Stimulated activated CD8-positive, alpha-beta memory T cell treated with anti-CD3 and anti-CD28 coated beads, Interleukin-12 subunit alpha, Interleukin-12 subunit beta, amount 100 ng/mL, for 1 hour (primary cell): ENCODE measurements around the gene PNLIP.

ENCODE experiments used
- DNase-seq: peaks from one replicate; pipeline ENCODE4 v3.0.0-alpha.2; 2020; ENCODE audit warnings: low read depth

PNLIP gene

DNA sequence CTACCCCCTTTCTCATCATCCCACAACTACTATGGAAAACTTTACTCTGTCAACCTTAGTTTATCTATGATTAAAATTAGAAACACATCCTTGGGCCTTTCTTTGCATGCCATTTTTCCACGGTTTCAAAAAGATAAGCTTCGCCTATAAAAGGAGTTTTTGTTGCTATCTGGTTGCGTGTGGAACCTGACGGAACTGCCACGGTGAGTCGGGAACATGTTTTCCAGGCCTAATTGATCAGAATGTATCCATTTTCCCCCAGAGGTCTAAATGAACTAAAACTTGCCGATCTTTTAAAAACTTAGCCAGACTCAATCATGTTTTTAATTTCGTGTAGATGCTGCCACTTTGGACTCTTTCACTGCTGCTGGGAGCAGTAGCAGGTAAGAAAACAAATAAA is at the start of gene PNLIP:
TSS of gene PNLIP (plus strand) at position 176 of the 400 bp plus-strand sequence. CDS start at position 338, 162 bp downstream.
- no peak for DNase-seq

DNA sequence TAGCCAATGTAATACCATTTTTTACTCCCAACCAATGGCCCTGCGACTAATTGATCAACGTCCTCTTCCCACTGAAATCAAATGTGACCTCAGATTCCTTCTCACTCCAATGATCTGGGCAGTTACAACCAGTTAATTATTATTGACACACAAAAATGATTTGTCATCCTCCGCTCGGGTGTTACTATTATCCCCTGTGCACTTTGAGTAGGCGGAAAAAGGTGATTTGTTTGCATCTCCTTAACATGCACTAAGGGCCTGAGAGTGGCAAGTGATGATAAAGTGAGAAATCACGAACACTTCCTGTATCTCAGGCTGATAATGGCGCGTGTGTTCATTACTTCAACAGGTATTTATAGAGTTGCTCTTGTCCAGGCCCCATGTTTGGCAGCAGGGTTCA is 40.9 kb upstream of the PNLIP start:
- DNase-seq = no peak

DNA sequence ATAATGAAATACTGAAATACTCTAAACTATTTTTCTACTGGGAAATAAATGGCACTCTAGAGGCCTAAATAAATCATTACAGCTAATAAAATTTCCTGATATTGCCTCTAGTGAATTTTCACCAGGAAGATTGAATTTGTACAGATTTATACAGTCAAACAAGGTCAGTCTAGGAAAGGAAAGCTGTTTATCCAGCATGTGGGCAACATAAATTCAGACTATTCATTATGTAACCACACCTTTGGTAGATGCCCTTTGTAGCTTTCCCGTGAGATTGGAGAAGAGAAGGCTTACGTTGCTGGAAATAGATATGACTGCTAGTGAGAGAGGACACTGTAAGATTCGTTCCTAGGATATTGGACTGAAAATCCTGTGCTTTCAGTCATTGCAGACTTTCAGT is 35.2 kb upstream of the PNLIP start:
- no peak for DNase-seq

DNA sequence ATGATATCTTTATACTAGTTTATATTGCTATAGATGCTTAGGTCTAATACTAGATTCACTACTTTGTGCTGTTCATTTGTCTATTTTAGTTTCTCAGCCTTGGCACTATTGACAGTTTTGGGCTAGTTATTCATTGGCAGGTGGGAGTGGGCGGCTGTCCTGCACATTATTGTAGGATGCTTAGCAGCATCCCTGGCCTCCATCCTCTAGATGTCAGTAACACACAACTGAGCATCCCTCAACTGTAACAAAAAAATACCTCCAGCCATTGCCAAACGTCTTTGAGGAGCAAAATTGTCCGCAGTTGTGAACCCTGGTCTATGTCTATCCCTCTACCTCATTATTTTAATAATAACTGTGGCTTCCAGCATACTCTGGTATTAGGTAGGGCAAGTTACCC is 34.4 kb upstream of the PNLIP start:
- no peak for DNase-seq

DNA sequence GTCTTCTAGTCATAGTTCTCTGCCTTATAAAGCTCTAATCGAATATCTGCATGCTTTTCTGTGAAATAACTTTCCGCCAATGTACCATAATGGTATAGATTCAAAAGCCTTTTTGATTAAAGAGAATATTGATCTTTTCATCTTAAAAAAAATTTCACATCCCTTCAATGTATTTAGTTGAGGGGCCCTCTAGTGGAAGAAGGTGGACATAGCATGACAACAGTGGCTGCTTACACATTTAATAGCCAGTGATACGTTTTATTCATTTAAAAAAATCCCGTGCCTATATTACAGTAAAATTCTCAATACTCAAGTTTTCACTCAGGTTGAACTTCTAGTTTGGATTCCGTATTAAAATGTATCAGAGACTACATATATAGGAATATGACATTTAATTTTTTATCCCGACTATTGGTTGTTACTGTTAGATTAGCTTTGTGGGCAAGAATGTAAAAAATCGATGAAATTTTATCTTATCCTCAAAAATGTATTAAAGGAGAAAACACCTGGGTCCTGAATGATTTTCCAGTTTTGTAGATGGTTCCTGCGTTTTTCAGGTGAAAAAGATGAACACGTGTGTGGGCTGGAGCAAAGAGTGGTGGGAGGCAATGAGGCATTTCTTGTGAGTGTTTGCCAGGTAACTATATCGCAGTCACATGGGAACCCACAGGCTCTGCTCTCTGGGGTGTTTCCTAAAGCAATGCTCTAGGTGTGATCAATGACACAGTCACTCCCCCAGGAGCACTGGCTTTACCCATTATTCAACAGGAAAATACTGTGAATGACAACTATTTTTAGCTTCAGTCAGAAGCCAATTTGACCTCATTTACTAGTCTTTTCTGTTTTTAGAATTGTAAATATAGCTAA is 24.1 kb upstream of the PNLIP start:
- DNase-seq = no peak

DNA sequence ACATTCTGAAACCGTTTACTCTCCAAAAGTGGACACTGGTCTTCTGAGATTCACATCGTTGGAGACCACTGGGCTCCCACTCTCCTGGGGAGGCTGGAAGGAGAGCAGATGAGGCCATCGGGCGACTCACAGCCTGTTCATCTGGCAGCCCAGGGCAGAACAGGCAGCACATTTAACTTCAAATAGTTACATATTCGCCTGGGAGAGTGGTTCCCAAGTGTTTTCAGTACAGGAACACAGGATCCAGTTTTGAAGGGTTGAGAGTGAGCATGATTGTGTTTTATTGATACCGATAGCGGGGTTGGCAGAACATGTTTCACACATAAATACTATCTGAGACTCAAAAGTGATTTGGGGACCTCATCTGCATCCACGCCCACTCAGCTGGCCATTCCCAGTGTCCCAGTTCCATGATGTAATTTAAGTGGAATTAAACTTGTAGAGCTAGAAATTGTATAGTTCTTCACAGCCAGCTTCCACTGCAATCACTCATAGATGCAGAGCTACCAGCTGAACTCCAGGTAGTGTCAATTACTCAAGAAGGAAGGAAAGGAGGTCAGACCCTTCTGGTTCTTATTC is 22.8 kb upstream of the PNLIP start:
- no peak for DNase-seq

DNA sequence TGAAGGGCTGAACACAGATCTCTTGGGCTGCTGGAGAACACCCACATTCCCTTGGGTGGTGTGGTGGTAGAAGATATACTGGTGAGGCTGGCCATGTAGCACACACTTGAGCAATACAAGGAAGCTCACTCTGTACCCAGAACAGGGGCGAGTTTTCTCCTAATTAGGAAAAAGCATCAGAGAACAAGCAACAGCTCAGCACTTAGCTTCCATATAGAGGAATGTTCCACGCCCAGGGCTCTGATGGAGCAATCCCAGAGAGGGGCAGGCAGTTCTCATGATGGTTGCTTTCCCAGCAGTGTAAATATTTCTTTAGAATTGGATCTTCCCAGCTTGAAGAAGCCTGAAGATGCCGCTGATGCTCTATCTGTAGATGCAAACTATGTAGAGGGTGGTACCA is 21.0 kb upstream of the PNLIP start:
- no peak for DNase-seq

DNA sequence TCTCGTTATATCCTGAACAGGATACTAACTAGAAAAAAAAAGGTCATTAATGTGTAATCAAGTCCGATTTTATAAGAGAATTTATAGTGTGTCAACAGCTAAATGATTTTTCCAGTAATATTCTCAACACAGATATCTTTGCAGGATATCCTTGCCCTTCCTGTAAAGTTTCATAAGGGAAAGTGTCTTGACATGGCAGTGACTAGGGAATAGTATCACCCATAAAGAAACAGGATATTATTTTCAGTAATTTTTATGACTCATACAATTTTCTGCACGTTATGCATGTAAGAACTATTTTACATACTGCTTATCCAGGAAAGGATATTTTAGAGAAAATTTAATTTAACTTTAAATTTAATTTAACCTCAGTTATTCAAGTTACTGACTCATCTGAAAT is 19.5 kb upstream of the PNLIP start:
- DNase-seq = no peak

DNA sequence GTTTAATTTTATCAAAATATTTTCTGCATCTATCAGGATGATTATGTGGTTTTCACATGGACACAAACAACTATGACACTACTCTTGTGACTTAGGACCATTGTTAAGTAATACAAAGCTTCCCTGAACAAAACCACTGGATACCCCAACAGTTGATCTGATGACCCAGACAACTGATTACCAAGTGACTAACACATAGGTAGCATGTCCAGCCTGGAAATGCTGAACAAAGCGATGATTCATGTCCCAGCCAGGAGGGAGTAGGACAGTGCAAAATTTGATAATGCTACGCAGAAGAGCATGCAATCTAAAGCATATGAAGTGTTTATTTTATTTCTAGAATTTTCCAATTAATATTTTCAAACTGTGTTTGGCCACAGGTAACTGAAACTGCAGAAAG is 8.9 kb upstream of the PNLIP start:
- no peak for DNase-seq

DNA sequence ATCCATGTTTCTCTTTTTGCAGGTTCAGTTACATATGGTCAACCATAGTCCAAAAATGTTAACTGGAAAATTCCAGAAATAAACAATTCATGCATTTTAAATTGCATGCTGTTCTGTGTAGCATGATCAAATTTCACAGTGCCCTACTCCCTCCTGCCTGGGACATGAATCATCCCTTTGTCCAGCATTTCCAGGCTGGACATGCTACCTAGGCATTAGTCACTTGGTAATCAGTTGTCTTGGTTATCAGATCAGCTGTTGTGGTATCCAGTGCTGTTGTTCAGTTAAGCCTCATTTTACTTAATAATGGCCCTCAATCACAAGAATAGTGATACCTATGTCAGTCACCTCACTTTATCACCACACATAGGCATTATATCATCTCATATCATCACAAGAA is 7.3 kb upstream of the PNLIP start:
- no peak for DNase-seq

DNA sequence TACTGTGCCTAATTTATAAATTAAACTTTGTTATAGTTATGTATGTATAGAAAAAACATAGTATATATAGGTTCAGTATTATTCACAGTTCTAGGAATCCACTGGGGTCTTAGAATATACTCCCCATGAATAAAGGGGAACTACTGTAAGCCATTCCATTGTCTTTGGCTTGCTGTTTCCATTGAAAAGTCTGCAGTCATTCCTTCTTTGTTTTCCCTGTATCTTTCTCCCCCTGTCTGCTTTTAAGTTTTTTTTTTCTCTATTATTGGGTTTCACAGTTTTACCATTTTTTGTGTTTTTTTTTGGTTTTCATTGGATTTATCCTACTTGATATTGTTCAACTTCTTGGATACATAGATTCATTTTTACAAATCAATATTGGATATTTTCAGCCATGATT is 6.7 kb upstream of the PNLIP start:
- DNase-seq = no peak

DNA sequence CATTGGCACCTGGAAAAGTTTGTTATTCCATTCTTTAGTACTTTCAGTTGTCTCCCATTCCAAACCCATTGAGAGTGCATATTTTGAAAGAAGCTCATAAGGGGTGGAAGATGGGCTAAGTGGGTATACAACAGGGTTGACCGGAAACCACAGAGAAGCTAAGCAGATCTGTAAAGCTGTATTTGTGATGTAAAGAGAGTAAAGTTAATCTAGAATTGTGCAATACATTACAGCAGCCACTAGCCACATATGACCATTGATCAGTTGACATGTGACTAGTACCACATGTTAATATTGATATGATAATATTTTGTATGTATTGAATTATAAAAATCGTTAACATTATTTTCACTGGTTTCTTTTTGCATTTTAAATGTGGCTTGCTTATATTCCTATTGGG is 4.9 kb upstream of the PNLIP start:
- no peak for DNase-seq

DNA sequence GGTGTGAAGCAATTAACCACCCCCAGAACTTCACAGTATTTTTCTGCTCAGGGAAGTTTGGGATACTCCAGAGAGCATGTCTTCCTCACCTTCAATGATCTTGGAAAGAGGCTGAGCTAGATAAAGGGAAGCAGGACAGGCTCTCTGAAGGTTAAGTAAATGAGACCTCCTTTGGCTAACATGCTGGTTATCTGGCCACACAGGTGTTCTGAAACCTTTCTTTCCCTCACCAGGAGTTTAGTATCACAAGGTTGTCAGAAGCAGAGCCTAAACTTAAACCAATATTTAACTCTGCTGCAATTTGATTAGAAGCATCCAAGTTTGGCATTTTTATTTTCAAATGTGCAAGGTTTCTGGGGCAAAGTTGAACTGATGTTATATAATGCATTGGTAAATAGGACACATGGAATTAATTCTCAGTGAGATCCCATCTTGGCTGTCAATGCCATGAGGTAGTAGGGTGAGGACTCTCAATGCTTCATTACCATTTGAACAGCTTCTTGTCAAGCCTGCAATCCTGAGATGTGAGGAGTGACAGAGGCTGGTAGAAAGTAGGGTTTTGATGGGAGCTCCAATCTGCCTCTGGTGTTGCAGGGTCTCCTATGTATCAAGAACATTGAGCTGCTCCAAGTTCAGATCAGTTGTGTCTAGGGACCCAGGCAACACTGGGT is 3.6 kb upstream of the PNLIP start:
- no peak for DNase-seq

DNA sequence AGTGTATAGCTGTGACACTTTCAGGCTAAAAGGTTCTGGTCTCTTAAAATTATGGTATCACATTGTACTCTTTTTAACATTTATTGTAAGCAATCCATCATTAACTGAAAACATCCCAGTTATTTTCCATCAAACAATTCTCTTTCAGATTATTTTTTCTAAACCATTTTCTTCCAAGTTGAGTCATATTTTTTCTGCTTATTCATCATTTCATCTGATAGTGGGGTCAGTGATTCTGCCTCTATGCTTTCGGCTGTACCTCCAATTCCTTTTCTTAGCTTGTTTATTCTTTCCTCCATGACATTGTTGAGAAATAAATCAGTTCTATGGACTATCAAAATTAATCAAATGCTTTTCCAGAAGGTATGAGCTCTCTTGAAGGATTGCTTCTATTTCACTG is 609 bp upstream of the PNLIP start:
- no peak for DNase-seq

DNA sequence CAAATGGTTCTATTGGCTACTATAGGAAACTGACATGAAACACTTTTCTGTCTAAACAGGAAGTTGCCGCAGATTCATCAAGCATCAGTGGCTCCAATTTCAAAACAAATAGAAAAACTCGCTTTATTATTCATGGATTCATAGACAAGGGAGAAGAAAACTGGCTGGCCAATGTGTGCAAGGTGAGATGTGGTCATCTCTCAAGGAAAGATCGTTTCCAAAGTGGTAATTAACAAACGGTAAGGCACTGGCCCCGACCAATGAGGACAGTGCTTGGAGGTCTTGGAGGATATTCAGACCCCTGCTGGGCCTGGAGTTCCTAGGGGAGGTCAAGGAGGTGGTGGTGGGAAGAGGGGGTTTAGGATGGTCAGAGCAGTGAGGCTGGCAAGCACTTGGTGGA is 2.6 kb downstream of the PNLIP start:
- DNase-seq = no peak

DNA sequence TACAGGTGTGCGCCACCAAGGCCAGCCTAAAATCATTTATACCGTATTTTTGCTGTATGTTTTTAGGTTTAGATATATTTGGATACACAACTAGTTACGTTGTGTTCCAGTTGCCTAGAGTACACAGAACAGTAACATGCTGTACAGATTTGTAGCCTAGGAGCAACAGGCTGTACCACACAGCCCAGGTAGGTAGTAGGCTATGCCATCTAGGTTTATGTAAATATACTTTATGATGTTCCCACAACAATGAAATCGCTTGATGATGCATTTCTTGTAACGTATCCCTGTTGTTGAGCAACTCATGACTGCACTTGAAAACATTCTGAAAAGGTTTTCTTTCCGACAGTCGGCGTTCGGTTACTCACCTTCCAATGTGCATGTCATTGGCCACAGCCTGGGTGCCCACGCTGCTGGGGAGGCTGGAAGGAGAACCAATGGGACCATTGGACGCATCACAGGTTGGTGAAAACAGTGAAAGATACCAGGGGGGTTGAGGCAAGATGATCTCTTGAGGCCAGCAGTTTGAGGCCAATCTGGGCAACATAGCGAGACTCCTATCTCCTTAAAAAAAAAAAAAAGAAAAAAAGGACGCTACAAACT is 7.7 kb downstream of the PNLIP start:
- no peak for DNase-seq

DNA sequence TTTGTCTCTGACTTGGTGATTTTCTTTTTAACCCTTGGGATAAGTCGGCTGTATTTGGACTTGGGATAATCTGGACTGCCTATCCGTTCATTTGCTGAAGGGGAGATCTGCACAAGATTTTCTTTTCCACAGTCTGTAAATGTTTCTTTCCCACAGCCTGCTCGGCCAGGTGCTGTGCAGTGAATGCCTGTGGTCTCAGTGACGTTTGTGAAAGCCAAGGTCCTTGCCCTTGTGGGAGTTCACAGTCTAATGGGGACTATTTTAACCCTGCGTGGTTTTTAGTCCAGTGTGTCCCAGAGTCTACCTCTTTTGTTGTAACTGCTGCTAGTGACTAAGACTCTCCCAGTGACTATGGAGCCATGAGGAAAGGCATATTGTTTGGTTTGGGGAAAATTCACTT is 8.9 kb downstream of the PNLIP start:
- no peak for DNase-seq

DNA sequence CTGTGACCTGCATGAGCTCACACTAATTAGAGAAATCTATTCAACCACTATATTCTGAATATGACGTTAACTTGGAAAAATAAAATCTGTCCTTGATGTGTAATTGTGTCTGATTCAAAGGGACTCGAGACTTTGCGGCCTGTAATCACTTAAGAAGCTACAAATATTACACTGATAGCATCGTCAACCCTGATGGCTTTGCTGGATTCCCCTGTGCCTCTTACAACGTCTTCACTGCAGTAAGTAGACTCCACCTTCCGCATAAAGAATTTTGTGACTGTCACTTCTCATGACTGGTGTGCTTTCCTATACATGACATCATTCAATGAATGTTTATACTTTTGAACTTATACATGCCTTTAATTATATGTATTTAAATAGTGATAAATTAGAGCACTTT is 10.1 kb downstream of the PNLIP start:
- DNase-seq = no peak

DNA sequence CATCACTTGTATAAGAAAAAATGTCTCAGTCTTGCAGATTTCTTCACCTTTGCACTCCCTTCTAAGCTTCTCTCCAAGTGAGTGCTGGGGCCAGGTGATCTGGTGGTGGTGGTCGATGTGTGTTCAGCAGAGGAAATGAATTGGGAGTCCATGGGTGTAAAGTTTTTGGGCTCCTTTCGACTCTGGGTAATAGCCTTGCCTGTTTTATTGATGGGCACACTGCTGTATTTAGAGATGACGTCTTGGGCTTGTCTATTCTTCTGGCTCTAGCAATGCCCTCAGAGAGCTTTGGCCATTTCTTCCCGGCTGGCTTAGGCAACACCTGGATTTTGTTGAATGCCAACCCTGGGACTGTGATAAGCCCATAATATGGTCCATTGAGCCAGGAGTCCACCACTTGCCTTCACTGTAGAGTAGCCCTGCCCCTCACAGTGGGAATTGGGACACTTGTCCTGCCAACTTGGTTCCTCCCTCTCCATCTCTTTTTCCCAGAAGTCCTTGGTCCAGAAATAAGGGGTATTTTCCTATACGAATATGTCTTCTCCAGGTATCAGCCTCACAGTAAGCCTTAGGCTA is 11.7 kb downstream of the PNLIP start:
- no peak for DNase-seq

DNA sequence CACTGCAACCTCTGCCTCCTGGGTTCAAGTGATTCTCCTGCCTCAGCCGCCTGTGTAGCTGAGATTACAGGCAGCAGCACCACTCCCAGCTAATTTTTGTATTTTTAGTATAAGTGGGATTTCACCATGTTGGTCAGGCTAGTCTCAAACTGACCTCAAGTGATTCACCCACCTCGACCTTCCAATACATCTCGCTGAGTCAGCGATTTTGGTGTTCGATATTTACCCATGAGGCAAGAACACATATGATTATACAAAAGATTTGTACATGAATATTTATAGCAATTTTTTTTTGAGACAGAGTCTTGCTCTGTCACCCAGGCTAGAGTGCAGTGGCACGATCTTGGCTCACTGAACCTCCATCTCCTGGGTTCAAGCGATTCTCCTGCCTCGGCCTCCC is 19.8 kb downstream of the PNLIP start:
- DNase-seq = no peak

DNA sequence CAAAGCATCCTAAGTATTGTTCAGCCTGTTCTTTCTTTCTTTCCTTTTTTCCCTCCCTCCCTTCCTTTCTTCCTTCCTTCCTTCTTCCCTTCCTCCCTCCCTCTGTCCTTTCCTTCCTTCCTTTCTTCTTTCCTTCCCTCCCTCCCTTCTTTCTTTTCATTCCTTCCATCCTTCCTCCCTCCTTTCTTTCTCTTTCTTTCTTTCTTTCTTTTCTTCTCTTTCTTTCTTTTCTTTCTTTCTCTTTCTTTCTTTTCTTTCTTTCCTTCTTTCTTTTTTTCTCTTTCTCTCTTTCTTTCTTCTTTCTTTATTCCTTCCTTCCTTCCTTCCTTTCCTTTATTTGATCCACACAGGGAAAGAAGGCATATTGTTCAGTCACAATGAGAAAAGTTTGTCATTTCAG is 21.2 kb downstream of the PNLIP start:
- DNase-seq = no peak

DNA sequence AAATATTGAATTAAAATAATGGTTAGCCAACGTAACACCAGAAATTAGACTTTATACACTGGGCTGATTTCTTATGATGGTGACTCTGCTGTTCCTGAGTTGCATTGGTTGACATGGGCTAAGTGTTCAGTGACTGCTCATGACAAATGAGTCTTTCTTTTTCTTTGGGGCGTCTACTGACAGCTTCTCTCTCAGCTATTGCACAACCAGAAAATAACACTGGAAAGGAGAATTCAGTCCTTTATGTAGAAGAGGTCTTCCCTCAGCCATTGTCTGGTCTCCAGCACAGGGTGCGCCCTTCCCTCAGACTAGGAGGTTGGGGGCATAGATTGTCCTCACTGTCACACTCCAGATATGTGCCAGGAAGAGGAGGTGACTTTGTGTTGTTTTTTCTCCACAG is 21.6 kb downstream of the PNLIP start:
- DNase-seq = no peak

DNA sequence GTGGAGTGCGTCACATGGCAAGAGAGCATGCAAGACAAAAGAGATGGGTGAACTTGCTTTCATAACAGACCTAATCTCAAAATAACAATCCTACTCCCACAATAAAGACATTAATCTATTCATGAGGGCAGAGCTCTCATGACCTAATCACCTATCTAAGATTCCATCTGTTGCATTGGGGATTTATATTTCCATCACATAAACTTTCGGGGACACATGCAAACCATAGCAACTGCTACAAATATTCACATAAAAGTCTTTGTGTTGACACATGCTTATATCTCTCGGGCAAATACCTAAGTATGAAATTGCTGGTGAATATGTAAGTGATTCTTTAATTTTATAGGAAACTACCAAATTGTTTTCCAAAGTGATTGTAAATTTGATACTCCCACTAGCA is 29.1 kb downstream of the PNLIP start:
- no peak for DNase-seq
